Stimulated activated CD8-positive, alpha-beta memory T cell treated with anti-CD3 and anti-CD28 coated beads, Interleukin-2, amount 100 ng/mL, for 48 hours (primary cell): ENCODE results near the gene GUCY2C.
"Not testable (repeated sequence)": the region's sequence is repeated elsewhere in the genome, so short reads cannot be mapped to it uniquely, and the experiment has no call there.

Source experiments
- DNase-seq, 2 donors: peaks; one replicate each; pipeline ENCODE4 v3.0.0-alpha.2; 2020; ENCODE audit warnings: low read depth in 2 of 2

GUCY2C gene

GRCh38 chr12:14696265-14696741 is at the start of gene GUCY2C:
Gene GUCY2C (minus strand): TSS chr12:14696599. CDS start chr12:14696448, 151 bp downstream.
- DNase-seq, result no peak

GRCh38 chr12:14743061-14743460 is 46.7 kb upstream of the GUCY2C start:
- DNase-seq, result no peak

GRCh38 chr12:14741942-14742341 is 45.5 kb upstream of the GUCY2C start:
- no peak for DNase-seq

- no peak for DNase-seq
Measured at GRCh38 chr12:14741153-14741552, 44.8 kb upstream of the GUCY2C start.

- DNase-seq, result not testable (repeated sequence)
Measured at GRCh38 chr12:14736441-14736840, 40.0 kb upstream of the GUCY2C start.

GRCh38 chr12:14731821-14732220 is 35.4 kb upstream of the GUCY2C start:
- DNase-seq, result no peak

GRCh38 chr12:14729586-14729985 is 33.2 kb upstream of the GUCY2C start:
- no peak for DNase-seq

GRCh38 chr12:14723763-14724162 is 27.4 kb upstream of the GUCY2C start:
- peak; percentile 6 to 16 for DNase-seq

- DNase-seq, result peak in 1 of 2 donors; percentile 10
Measured at GRCh38 chr12:14716848-14717444, 20.5 kb upstream of the GUCY2C start.

GRCh38 chr12:14714437-14714836 is 18.0 kb upstream of the GUCY2C start:
- no peak for DNase-seq

GRCh38 chr12:14710632-14711320 is 14.4 kb upstream of the GUCY2C start:
- DNase-seq, result no peak

GRCh38 chr12:14701809-14702568 is 5.6 kb upstream of the GUCY2C start:
- no peak for DNase-seq

- no peak for DNase-seq
Measured at GRCh38 chr12:14700935-14701334, 4.5 kb upstream of the GUCY2C start.

- DNase-seq, result no peak
Measured at GRCh38 chr12:14699923-14700322, 3.5 kb upstream of the GUCY2C start.

- no peak for DNase-seq
Measured at GRCh38 chr12:14698555-14698954, 2.2 kb upstream of the GUCY2C start.

- DNase-seq, result no peak
Measured at GRCh38 chr12:14695715-14696141, 671 bp downstream of the GUCY2C start.

GRCh38 chr12:14694970-14695369 is 1.4 kb downstream of the GUCY2C start:
- no peak for DNase-seq

- no peak for DNase-seq
Measured at GRCh38 chr12:14694145-14694714, 2.2 kb downstream of the GUCY2C start.

GRCh38 chr12:14693116-14693515 is 3.3 kb downstream of the GUCY2C start:
- no peak for DNase-seq

- no peak for DNase-seq
Measured at GRCh38 chr12:14691560-14691959, 4.8 kb downstream of the GUCY2C start.

GRCh38 chr12:14689996-14690395 is 6.4 kb downstream of the GUCY2C start:
- no peak for DNase-seq

GRCh38 chr12:14689144-14689543 is 7.3 kb downstream of the GUCY2C start:
- no peak for DNase-seq
